SK-N-MC (cell line): ENCODE measurements around the gene VIPR2.
"Not testable (repeated sequence)": the region's sequence is repeated elsewhere in the genome, so short reads cannot be mapped to it uniquely, and the experiment has no call there.

Experiments
- DNase-seq: peaks from one replicate; pipeline ENCODE4 v3.0.0-alpha.2; 2011; ENCODE audit warnings: low read depth, low spot score
- H3K27ac ChIP-seq: fragments of 200-600 bp; sonication (generic); 2 replicates; pipeline ENCODE4 v1.5.1; 2016; ENCODE audit warnings: mixed run types
- H3K36me3 ChIP-seq: fragments of 200-600 bp; sonication (generic); 2 replicates; pipeline ENCODE4 v1.6.1; 2017; ENCODE audit warnings: antibody characterized with exemption, low read length, mixed read lengths; ENCODE audit not compliant: insufficient read depth
- H3K4me3 ChIP-seq: fragments of 200-600 bp; sonication (generic); 2 replicates; pipeline ENCODE4 v1.5.1; 2016
- H3K9ac ChIP-seq: fragments of 200-600 bp; sonication (generic); 2 replicates; pipeline ENCODE4 v1.8.0; 2017; ENCODE audit warnings: mixed run types, mixed read lengths; ENCODE audit not compliant: insufficient read length
- H3K9me3 ChIP-seq: fragments of 200-600 bp; sonication (generic); 2 replicates; pipeline ENCODE4 v1.6.1; 2017; ENCODE audit warnings: low read depth, mild to moderate bottlenecking, antibody characterized with exemption, low read length, moderate library complexity, mixed read lengths
- EZH2 ChIP-seq: fragments of 200-600 bp; sonication (generic); IDR thresholded peaks from one replicate; pipeline ENCODE4 v1.6.1; 2017; ENCODE audit warnings: antibody characterized with exemption
- FOXP2 ChIP-seq: optimal IDR thresholded peaks from 2 replicates; pipeline ENCODE3; 2011; ENCODE audit warnings: mild to moderate bottlenecking, moderate library complexity; ENCODE audit not compliant: insufficient read depth; ENCODE audit errors: extremely low read length, control extremely low read depth
- POLR2AphosphoS5 ChIP-seq: IDR thresholded peaks from 2 replicates; pipeline ENCODE4 v1.6.1; 2012; ENCODE audit warnings: mild to moderate bottlenecking, low read depth, low read length, borderline replicate concordance

VIPR2 gene

DNA sequence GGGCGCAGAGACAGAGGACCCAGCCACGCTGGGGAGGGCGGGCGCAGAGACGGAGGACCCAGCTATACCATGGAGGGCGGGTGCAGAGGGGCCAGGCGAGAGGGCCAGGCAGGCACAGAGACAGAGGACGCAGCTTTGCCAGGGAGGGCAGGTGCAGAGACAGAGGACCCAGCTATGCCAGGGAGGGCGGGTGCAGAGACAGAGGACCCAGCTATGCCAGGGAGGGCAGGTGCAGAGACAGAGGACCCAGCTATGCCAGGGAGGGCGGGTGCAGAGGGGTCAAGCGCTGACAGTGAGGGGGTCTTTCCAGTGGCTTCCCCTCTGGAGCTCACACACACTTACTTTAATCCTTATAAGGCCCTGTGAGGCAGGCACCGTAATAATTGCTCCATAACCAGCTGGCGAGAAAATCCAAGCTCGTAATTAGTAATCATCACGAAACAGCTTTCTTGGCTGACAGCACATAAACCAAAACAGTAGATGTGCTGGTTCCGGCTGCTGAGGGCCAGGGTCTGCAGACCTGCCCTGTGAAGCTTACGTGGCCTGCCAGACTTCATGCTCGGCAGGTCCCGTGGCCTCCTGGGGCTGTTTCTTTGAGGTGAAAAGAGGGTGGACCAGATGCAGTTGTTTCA lies 137.2 kb downstream of the VIPR2 start:
- TF ChIP-seq POLR2AphosphoS5 (no peak), EZH2 (no peak), FOXP2 (no peak)
- H3K36me3 ChIP-seq = no peaks in the 10 kb centered on the region
- no peaks in the 10 kb centered on the region for H3K9me3 ChIP-seq
- H3K27ac ChIP-seq = no peak overlapping the region
- H3K4me3 ChIP-seq = no peak overlapping the region
- no peak for DNase-seq
- H3K9ac ChIP-seq = no peak overlapping the region

DNA sequence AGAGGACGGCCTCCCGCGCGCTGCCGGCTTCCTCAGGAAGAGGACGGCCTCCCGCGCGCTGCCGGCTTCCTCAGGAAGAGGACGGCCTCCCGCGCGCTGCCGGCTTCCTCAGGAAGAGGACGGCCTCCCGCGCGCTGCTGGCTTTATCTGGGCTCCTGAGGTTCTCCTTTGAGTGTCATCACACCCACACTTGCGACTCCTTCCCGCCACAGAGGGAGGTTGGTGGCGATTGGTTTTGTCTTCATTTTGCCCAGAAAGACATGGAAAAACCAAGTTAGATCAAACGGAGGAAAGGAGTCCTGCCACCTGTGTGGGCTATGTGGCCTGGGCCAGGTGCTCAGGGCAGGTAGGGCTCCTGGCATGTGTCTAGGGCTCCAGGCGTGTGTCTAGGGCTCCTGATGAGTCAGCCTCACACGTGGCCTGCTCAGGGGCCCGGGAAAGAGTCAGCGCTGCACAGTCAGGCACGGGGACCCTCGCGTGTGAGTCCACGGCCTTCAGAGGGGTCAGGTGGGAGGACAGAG lies 138.0 kb downstream of the VIPR2 start:
- no peak for DNase-seq
- Histone ChIP-seq H3K9ac (no peak overlapping the region), H3K4me3 (no peak overlapping the region), H3K9me3 (no peaks in the 10 kb centered on the region), H3K27ac (no peak overlapping the region), H3K36me3 (no peaks in the 10 kb centered on the region)
- TF ChIP-seq EZH2 (no peak), POLR2AphosphoS5 (no peak), FOXP2 (no peak)

DNA sequence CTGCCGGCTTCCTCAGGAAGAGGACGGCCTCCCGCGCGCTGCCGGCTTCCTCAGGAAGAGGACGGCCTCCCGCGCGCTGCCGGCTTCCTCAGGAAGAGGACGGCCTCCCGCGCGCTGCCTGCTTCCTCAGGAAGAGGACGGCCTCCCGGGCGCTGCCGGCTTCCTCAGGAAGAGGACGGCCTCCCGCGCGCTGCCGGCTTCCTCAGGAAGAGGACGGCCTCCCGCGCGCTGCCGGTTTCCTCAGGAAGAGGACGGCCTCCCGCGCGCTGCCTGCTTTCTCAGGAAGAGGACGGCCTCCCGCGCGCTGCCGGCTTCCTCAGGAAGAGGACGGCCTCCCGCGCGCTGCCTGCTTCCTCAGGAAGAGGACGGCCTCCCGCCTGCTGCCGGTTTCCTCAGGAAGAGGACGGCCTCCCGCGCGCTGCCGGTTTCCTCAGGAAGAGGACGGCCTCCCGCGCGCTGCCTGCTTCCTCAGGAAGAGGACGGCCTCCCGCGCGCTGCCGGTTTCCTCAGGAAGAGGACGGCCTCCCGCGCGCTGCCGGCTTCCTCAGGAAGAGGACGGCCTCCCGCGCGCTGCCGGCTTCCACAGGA lies 138.6 kb downstream of the VIPR2 start:
- H3K9ac ChIP-seq, H3K36me3 ChIP-seq, H3K27ac ChIP-seq, H3K4me3 ChIP-seq, H3K9me3 ChIP-seq, DNase-seq: not testable (repeated sequence)

DNA sequence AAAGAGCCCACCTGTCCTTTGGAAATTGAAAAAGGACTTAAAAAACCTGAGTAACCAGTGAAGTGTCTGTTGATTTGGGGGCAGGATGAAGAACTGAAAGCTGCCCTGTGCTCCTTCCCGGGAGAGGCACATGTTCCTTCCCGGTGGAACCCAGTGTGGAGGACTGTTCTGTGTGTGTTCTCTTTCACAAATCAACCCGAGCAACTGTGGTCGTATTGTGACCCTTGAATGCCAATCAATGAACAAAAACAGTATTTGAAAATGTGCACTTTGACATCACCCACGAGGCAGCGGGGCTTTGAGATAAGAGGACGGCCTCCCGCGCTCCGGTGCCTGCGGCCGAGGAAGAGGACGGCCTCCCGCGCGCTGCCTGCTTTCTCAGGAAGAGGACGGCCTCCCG lies 139.0 kb downstream of the VIPR2 start:
- Histone ChIP-seq H3K9ac (no peak overlapping the region), H3K27ac (no peak overlapping the region)
- no peak for TF ChIP-seq POLR2AphosphoS5
- no peak for TF ChIP-seq FOXP2
- no peak for TF ChIP-seq EZH2

DNA sequence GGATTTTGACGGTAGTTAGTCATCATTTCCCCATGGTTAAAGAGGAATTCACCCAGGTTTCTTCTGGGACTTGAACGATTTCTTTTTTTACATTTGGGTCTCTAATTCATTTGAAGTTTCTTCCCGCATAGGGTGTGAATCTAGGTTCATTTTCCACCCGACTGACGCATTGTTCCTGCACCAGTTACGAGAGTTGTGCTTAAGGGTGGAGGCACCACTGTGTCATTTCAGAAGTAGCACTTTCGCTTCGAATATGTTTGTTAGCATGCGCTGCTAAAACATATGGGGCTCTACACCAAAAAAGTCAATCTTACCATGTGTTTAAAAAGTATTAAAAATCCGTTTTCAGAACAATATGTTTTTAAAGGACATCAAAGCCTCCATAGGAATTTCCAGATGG lies 140.3 kb downstream of the VIPR2 start:
- no peak for DNase-seq
- no peak for TF ChIP-seq FOXP2
- no peak for TF ChIP-seq EZH2
- TF ChIP-seq POLR2AphosphoS5 = no peak
- H3K27ac ChIP-seq = no peak overlapping the region
- no peaks in the 10 kb centered on the region for H3K9me3 ChIP-seq
- H3K4me3 ChIP-seq = no peak overlapping the region
- no peaks in the 10 kb centered on the region for H3K36me3 ChIP-seq
- no peak overlapping the region for H3K9ac ChIP-seq

More for the DNA sequence above, 139.0 kb downstream of the VIPR2 start:
- no peak for DNase-seq
- Histone ChIP-seq H3K36me3 (no peaks in the 10 kb centered on the region), H3K4me3 (no peak overlapping the region), H3K9me3 (no peaks in the 10 kb centered on the region)

DNA sequence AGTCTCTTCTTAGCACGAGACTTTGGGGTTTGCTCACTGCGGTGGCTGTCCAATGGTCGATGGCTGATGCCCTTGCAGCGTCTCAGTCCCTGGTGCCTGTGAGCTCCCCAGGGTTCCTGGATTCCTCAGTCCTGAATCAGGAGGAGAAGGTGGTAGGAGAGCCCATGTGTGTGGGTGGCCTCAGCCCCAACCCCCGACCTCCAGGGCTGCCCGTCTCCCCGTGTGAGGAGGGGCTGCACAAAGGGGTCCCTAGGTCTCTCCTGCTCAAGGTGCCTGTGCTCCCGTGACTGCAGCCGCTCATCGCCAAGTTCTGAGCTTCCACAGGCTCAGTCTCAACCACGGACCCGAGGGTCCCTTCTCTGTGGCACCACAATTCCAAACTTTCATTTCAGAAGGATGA lies 142.9 kb downstream of the VIPR2 start:
- no peaks in the 10 kb centered on the region for H3K9me3 ChIP-seq
- TF ChIP-seq FOXP2 (no peak), POLR2AphosphoS5 (no peak), EZH2 (no peak)
- no peak for DNase-seq
- H3K27ac ChIP-seq = no peak overlapping the region
- no peak overlapping the region for H3K4me3 ChIP-seq
- no peak overlapping the region for H3K9ac ChIP-seq
- H3K36me3 ChIP-seq = no peaks in the 10 kb centered on the region

DNA sequence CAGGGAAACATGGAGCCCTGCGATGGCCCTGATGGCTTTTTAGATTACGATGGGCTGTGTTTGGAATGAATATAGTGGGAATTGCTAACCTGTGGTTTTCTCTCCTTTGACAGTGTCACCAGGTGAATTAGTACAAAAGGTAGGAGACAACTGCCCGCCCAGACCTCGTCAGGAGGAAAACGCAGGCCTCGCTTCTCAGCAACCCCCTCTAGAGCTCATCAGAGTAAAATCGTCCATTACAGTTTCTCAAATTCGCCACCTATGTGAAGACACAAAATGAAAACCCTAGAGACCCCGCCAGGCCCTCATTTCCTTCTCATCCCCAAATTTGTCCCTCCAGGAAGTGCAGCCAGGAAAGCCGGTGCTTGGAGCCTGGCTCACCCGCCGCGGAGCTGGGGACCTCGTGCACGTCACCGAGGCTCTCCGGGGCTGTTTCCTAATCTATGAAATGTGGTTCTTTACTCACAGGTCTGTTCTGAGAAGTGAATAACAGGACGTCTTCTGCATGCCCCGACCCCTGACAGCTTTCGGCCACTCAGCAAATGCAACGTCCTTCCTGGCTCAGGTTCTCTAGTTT lies 143.7 kb downstream of the VIPR2 start:
- Histone ChIP-seq H3K9me3 (no peaks in the 10 kb centered on the region), H3K27ac (no peak overlapping the region), H3K9ac (no peak overlapping the region), H3K36me3 (no peaks in the 10 kb centered on the region), H3K4me3 (no peak overlapping the region)
- TF ChIP-seq FOXP2 = no peak
- no peak for TF ChIP-seq POLR2AphosphoS5
- TF ChIP-seq EZH2 = no peak
- DNase-seq = no peak

DNA sequence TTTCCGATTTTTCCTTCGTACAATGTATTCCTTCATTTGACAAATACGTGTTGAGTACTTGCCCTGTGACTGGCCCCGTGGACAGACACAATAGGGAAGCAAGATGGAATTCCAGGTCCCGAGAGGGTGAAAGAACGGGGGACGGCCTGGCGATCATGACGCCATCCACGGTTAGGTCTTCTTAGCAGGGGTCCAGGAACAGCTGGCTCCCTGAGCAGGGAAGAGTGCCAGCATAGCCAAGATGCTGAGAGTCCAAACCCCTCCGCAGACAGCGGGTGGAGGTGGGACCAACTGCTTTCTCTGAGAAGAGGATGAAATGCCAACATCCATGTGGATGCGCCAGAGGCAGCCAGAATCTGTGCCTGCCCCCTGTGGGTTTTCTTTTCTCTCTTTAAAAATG lies 144.6 kb downstream of the VIPR2 start:
- H3K9ac ChIP-seq = no peak overlapping the region
- H3K36me3 ChIP-seq = no peaks in the 10 kb centered on the region
- no peak overlapping the region for H3K4me3 ChIP-seq
- H3K9me3 ChIP-seq = no peaks in the 10 kb centered on the region
- TF ChIP-seq EZH2 (no peak), FOXP2 (no peak), POLR2AphosphoS5 (no peak)
- no peak for DNase-seq
- H3K27ac ChIP-seq = no peak overlapping the region

DNA sequence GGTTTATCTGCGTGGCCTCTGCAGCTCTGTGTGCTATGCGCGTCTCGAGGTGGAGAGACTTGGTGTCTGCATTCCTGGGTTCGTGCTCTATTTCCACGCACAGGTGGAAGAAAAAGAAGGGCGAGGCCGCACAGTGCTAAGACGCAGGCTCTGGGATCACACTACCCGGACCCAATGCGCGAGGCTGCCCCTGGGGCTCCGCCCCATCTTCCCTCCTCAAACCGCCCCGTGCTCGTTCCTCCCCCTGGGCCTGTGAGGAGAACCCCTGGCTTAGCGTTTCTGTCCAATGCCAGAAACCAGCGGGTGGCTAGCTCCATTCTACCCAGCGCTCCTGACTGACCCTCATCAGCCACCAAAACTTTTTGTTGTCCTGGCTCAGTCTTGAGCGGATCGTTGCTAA lies 145.2 kb downstream of the VIPR2 start:
- TF ChIP-seq EZH2 (no peak), POLR2AphosphoS5 (no peak), FOXP2 (no peak)
- no peak for DNase-seq

DNA sequence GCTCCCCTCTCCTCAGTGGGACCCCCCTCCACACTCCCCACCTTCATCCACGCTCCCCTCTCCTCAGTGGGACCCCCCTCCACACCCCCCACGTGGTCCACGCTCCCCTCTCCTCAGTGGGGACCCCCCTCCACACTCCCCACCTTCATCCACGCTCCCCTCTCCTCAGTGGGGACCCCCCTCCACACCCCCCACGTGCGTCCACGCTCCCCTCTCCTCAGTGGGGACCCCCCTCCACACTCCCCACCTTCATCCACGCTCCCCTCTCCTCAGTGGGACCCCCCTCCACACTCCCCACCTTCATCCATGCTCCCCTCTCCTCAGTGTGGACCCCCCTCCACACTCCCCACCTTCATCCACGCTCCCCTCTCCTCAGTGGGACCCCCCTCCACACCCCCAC lies 146.4 kb downstream of the VIPR2 start:
- H3K9me3 ChIP-seq, H3K36me3 ChIP-seq, H3K4me3 ChIP-seq, DNase-seq, H3K27ac ChIP-seq, H3K9ac ChIP-seq: not testable (repeated sequence)

More for the DNA sequence above, 145.2 kb downstream of the VIPR2 start:
- Histone ChIP-seq H3K9ac (no peak overlapping the region), H3K36me3 (no peaks in the 10 kb centered on the region), H3K27ac (no peak overlapping the region), H3K9me3 (no peaks in the 10 kb centered on the region), H3K4me3 (no peak overlapping the region)
